IMR-90 (cell line): Measurements from ENCODE around the gene AAGAB. TPM values are rescaled to one million over a fixed set of nuclear protein-coding genes. Genes with fewer than 3 reads are reported as not detected.

Source experiments
- ATAC-seq: fragments of 200-7000 bp; cut with Tn5 transposase; 2 replicates; pipeline ENCODE4 v1.9.1; 2020; ENCODE audit warnings: low read depth, mild to moderate bottlenecking, moderate library complexity
- BruUV-seq: library from RNA; stranded (reverse); fragments of 400-500 nt; replicated peaks from 2 replicates; lab custom pipeline; 2021; lab: Mats Ljungman, UMichigan
- CTCF ChIA-PET: fragments of 300-600 bp; formaldehyde crosslinking; extraction: SDS; loops from one replicate; lab custom pipeline; 2021; ENCODE audit warnings: antibody characterized with exemption; lab: Yijun Ruan, JAX
- POLR2A ChIA-PET: fragments of 300-600 bp; sonication (Branson Sonifier 250); formaldehyde crosslinking; loops from one replicate; lab custom pipeline; 2022; ENCODE audit warnings: antibody characterized with exemption; ENCODE audit not compliant: unreplicated experiment; lab: Charles Lee
- DNase-seq: peaks from one replicate; pipeline ENCODE4 v3.0.0; 2013
- H2AFZ ChIP-seq: replicated peaks from 2 replicates; pipeline ENCODE3; 2013; ENCODE audit warnings: low read length, mild to moderate bottlenecking; ENCODE audit not compliant: poor library complexity
- H2AK5ac ChIP-seq: 2 replicates; pipeline ENCODE4 v1.6.1; 2013; ENCODE audit warnings: low read depth, low read length, inconsistent platforms
- H2AK9ac ChIP-seq: replicated peaks from 2 replicates; pipeline ENCODE3; 2013; ENCODE audit warnings: mild to moderate bottlenecking, low read depth, low read length, moderate library complexity; ENCODE audit not compliant: poor library complexity
- H2BK120ac ChIP-seq: 2 replicates; pipeline ENCODE4 v1.6.1; 2013; ENCODE audit warnings: low read depth, low read length, inconsistent platforms
- H2BK15ac ChIP-seq: 3 replicates; pipeline ENCODE4 v1.6.1; 2013; ENCODE audit warnings: low read depth, low read length, inconsistent platforms
- H2BK20ac ChIP-seq: 2 replicates; pipeline ENCODE4 v1.6.1; 2013; ENCODE audit warnings: low read depth, mild to moderate bottlenecking, inconsistent platforms, low read length, moderate library complexity
- H2BK5ac ChIP-seq: 2 replicates; pipeline ENCODE4 v1.6.1; 2013; ENCODE audit warnings: mild to moderate bottlenecking, low read depth, low read length, inconsistent platforms; ENCODE audit not compliant: poor library complexity, severe bottlenecking
- H3K14ac ChIP-seq: replicated peaks from 2 replicates; pipeline ENCODE4 v1.6.1; 2013; ENCODE audit warnings: low read depth, low read length, inconsistent platforms
- H3K18ac ChIP-seq: 2 replicates; pipeline ENCODE4 v1.6.1; 2013; ENCODE audit warnings: low read depth, low read length, control low read depth
- H3K23ac ChIP-seq: 2 replicates; pipeline ENCODE4 v1.6.1; 2013; ENCODE audit warnings: low read depth, low read length, inconsistent platforms
- H3K27ac ChIP-seq: 2 replicates; pipeline ENCODE4 v1.5.1; 2013; ENCODE audit warnings: mild to moderate bottlenecking, control low read depth, low read length; ENCODE audit not compliant: insufficient read depth
- H3K27me3 ChIP-seq: 2 replicates; pipeline ENCODE4 v1.6.1; 2013; ENCODE audit warnings: low read length; ENCODE audit not compliant: control insufficient read depth, insufficient read depth
- H3K36me3 ChIP-seq: 2 replicates; pipeline ENCODE4 v1.6.1; 2013; ENCODE audit warnings: low read length, mixed read lengths; ENCODE audit not compliant: control insufficient read depth, insufficient read depth
- H3K4ac ChIP-seq: 2 replicates; pipeline ENCODE4 v1.6.1; 2013; ENCODE audit warnings: low read depth, low read length, inconsistent platforms
- H3K4me1 ChIP-seq: 2 replicates; pipeline ENCODE4 v1.6.1; 2013; ENCODE audit warnings: low read length, mixed read lengths; ENCODE audit not compliant: control insufficient read depth, insufficient read depth
- H3K4me2 ChIP-seq: 2 replicates; pipeline ENCODE4 v1.6.1; 2013; ENCODE audit warnings: low read depth, mild to moderate bottlenecking, control low read depth, low read length, moderate library complexity
- H3K4me3 ChIP-seq: 2 replicates; pipeline ENCODE4 v1.5.1; 2013; ENCODE audit warnings: low read depth, mild to moderate bottlenecking, control low read depth, low read length, moderate library complexity; ENCODE audit not compliant: insufficient read depth
- H3K56ac ChIP-seq: 2 replicates; pipeline ENCODE4 v1.6.1; 2013; ENCODE audit warnings: low read length, inconsistent platforms; ENCODE audit not compliant: insufficient read depth; ENCODE audit errors: extremely low read depth
- H3K79me1 ChIP-seq, 2 experiments: 2 replicates each; pipeline ENCODE4 v1.6.1; 2013; ENCODE audit warnings: low read length in 2 of 2, inconsistent platforms in 1 of 2, low read depth in 1 of 2
- H3K9ac ChIP-seq: 2 replicates; pipeline ENCODE4 v1.6.1; 2013; ENCODE audit warnings: low read depth, low read length, control low read depth
- H3K9me1 ChIP-seq: 2 replicates; pipeline ENCODE4 v1.6.1; 2013; ENCODE audit warnings: low read length, inconsistent platforms; ENCODE audit not compliant: insufficient read depth
- H3K9me3 ChIP-seq: 2 replicates; pipeline ENCODE4 v1.6.1; 2013; ENCODE audit warnings: low read length; ENCODE audit not compliant: control insufficient read depth, insufficient read depth
- H4K20me1 ChIP-seq: 2 replicates; pipeline ENCODE4 v1.6.1; 2013; ENCODE audit warnings: low read length, inconsistent platforms; ENCODE audit not compliant: insufficient read depth
- H4K5ac ChIP-seq: 2 replicates; pipeline ENCODE4 v1.6.1; 2013; ENCODE audit warnings: mild to moderate bottlenecking, low read depth, low read length, control low read depth
- H4K8ac ChIP-seq, 2 experiments: 2 replicates each; pipeline ENCODE4 v1.6.1; 2013; ENCODE audit warnings: low read depth in 2 of 2, low read length in 2 of 2, control low read depth in 1 of 2, inconsistent platforms in 1 of 2
- H4K91ac ChIP-seq: 2 replicates; pipeline ENCODE4 v1.6.1; 2013; ENCODE audit warnings: low read depth, low read length, inconsistent platforms; ENCODE audit not compliant: insufficient read depth
- BHLHE40 ChIP-seq: fragments of 150-350 bp; IDR thresholded peaks from 2 replicates; pipeline ENCODE4 v1.6.1; 2016; ENCODE audit warnings: mild to moderate bottlenecking, low read depth, low read length
- CEBPB ChIP-seq: IDR thresholded peaks from 2 replicates; pipeline ENCODE4 v1.6.1; 2012; ENCODE audit warnings: low read depth, low read length, improper control_type of control experiment
- FOS ChIP-seq: fragments of 150-350 bp; IDR thresholded peaks from 2 replicates; pipeline ENCODE4 v1.6.1; 2016; ENCODE audit warnings: low read depth, low read length
- NFE2L2 ChIP-seq: fragments of 150-350 bp; IDR thresholded peaks from 2 replicates; pipeline ENCODE4 v1.6.1; 2016; ENCODE audit warnings: low read depth, mild to moderate bottlenecking, low read length
- POLR2A ChIP-seq: IDR thresholded peaks from 2 replicates; pipeline ENCODE4 v1.6.1; 2012; ENCODE audit warnings: mild to moderate bottlenecking, low read depth, low read length
- RAD21 ChIP-seq: IDR thresholded peaks from 2 replicates; pipeline ENCODE4 v1.6.1; 2012; ENCODE audit warnings: low read length, improper control_type of control experiment
- RCOR1 ChIP-seq: IDR thresholded peaks from 2 replicates; pipeline ENCODE4 v1.6.1; 2012; ENCODE audit warnings: mild to moderate bottlenecking, low read length, improper control_type of control experiment; ENCODE audit not compliant: insufficient replicate concordance
- RFX5 ChIP-seq: IDR thresholded peaks from 2 replicates; pipeline ENCODE4 v1.8.0; 2012; ENCODE audit warnings: low read depth, mild to moderate bottlenecking, low read length, moderate library complexity
- SMC3 ChIP-seq: fragments of 150-350 bp; IDR thresholded peaks from 2 replicates; pipeline ENCODE4 v1.6.1; 2016; ENCODE audit warnings: low read depth, mild to moderate bottlenecking, antibody characterized with exemption, low read length, moderate library complexity
- USF2 ChIP-seq: fragments of 150-350 bp; IDR thresholded peaks from 2 replicates; pipeline ENCODE4 v1.6.1; 2017; ENCODE audit warnings: mild to moderate bottlenecking, antibody characterized with exemption, low read length, low read depth
- WGBS, 2 experiments: methylation state at CpG; one replicate each; pipeline versions ENCODE4 v1.1.5 to v1.1.7; 2013; ENCODE audit warnings: missing lambda C conversion rate in 2 of 2; ENCODE audit not compliant: insufficient read length in 1 of 2; ENCODE audit errors: extremely low coverage in 2 of 2; 5-methylcytosine and 5-hydroxymethylcytosine counted together
- dilution Hi-C: fragments of 300-500 bp; cut with HindIII; formaldehyde crosslinking; loops from one replicate; pipeline ENCODE4 v1.14.3; 2018; ENCODE audit warnings: low sequenced_read_pairs; ENCODE audit not compliant: unreplicated experiment
- in situ Hi-C: fragments of 300-500 bp; cut with MboI; formaldehyde crosslinking; loops from 3 replicates; pipeline ENCODE4 v1.14.3; 2019; ENCODE audit warnings: low sequenced_read_pairs, inconsistent platforms, mixed read lengths
- intact Hi-C: fragments of 100-400 bp; cut with micrococcal nuclease; formaldehyde crosslinking; loops from 2 replicates; pipeline ENCODE4 v1.10.0; 2022
- polyA plus RNA-seq, 3 experiments: library from polyadenylated mRNA; depleted of rRNA; stranded (reverse); fragments of >200 nt; gene quantifications; 2 replicates each; pipeline ENCODE4 v1.2.3, GENCODE V29; 2012; ENCODE audit warnings: low replicate concordance in 1 of 3
- total RNA-seq: library from RNA; depleted of rRNA; stranded (reverse); fragments of >200 nt; gene quantifications from 2 replicates; pipeline ENCODE4 v1.2.3, GENCODE V29; 2012
- TF ChIP-seq, protein P1 (sequence below): conservative IDR thresholded peaks from 2 replicates; pipeline ENCODE4 v1.5.1; 2012; ENCODE audit warnings: mild to moderate bottlenecking, low read depth, low read length, improper control_type of control experiment

AAGAB gene
- total and polyA plus RNA-seq, 2 of the 4 experiments (the other 2 are of a cell fraction), result 26.1 to 69.7 TPM

DNA sequence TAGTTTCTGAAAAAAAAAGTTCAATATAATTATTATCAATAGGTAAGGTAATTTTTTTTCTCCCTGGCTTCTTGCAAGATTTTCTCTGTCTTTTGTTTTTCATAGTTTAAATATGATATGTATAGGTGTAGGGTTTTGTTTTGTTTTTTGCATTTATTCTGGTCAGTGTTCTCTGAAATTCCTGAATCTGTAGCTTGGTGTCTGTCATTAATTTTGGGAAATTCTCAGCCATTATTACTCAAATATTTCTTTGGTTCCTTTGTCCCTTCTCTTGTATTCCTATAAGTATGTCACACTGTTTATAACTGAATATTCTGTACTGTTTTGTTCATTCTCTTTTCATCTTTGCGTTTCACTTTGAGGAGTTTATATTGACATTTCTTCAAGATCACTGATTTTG lies 22.2 kb upstream of the AAGAB start:
- Histone ChIP-seq H3K23ac (no peak overlapping the region), H3K27me3 (no peaks in the 10 kb centered on the region), H3K36me3 (no peaks in the 10 kb centered on the region), H3K9me3 (peaks cover 2% of the 10 kb centered on the region; the same call in 1 of the 2 replicates), H4K8ac (no peak overlapping the region), H3K4me2 (no peak overlapping the region), H2BK120ac (no peak overlapping the region), H3K56ac (no peak overlapping the region), H2BK5ac (no peak overlapping the region), H4K20me1 (no peaks in the 10 kb centered on the region), H3K79me1 (no peaks in the 10 kb centered on the region), H3K9me1 (no peaks in the 10 kb centered on the region), H2BK15ac (no peak overlapping the region), H3K18ac (no peak overlapping the region), H3K14ac (no peak overlapping the region), H3K9ac (no peak overlapping the region), H3K4me1 (no peaks in the 10 kb centered on the region), H4K5ac (no peak overlapping the region), H4K91ac (no peak overlapping the region), H2BK20ac (no peak overlapping the region), H2AK5ac (no peak overlapping the region), H3K27ac (no peak overlapping the region), H3K4ac (no peak overlapping the region), H2AK9ac (no peak overlapping the region), H3K4me3 (no peak overlapping the region), H2AFZ (no peak overlapping the region)
- BruUV-seq, result no TSS peak
- TF ChIP-seq POLR2A, result no peak
- TF ChIP-seq, protein P1, sequence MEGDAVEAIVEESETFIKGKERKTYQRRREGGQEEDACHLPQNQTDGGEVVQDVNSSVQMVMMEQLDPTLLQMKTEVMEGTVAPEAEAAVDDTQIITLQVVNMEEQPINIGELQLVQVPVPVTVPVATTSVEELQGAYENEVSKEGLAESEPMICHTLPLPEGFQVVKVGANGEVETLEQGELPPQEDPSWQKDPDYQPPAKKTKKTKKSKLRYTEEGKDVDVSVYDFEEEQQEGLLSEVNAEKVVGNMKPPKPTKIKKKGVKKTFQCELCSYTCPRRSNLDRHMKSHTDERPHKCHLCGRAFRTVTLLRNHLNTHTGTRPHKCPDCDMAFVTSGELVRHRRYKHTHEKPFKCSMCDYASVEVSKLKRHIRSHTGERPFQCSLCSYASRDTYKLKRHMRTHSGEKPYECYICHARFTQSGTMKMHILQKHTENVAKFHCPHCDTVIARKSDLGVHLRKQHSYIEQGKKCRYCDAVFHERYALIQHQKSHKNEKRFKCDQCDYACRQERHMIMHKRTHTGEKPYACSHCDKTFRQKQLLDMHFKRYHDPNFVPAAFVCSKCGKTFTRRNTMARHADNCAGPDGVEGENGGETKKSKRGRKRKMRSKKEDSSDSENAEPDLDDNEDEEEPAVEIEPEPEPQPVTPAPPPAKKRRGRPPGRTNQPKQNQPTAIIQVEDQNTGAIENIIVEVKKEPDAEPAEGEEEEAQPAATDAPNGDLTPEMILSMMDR, result no peak
- TF ChIP-seq SMC3, result no peak
- TF ChIP-seq BHLHE40, result no peak
- TF ChIP-seq RFX5, result no peak
- no peak for TF ChIP-seq CEBPB
- no peak for TF ChIP-seq FOS
- TF ChIP-seq USF2, result no peak
- TF ChIP-seq RCOR1, result no peak
- TF ChIP-seq RAD21, result no peak
- TF ChIP-seq NFE2L2, result no peak
- in situ Hi-C loops (no loop called here), intact Hi-C loops (no loop called here), dilution Hi-C loops (no loop called here)
- ChIA-PET CTCF (no interaction called here), POLR2A (no interaction called here)
- no CpG with 5 or more reads among the region's 1 CpG for WGBS, 2 experiments
- ATAC-seq (no peak), DNase-seq (no peak)
